PC-3 (cell line): ENCODE results near the gene ZNF524. TPM values are rescaled to one million over a fixed set of nuclear protein-coding genes. Genes with fewer than 3 reads are reported as not detected.
A peak's percentile ranks its signal among the peaks of the same experiment; 100 is the strongest.

Experiments used
- ATAC-seq: fragments of 200-7000 bp; cut with Tn5 transposase; 2 replicates; pipeline ENCODE4 v1.9.1; 2020; ENCODE audit warnings: mild to moderate bottlenecking, moderate library complexity
- BruUV-seq: library from RNA; stranded (reverse); fragments of 400-500 nt; replicated peaks from 2 replicates; lab custom pipeline; 2021; lab: Mats Ljungman, UMichigan
- CTCF ChIA-PET: fragments of 300-600 bp; sonication (Branson Sonifier 250); formaldehyde crosslinking; loops from one replicate; lab custom pipeline; 2022; ENCODE audit warnings: antibody characterized with exemption; lab: Charles Lee
- POLR2A ChIA-PET: fragments of 300-600 bp; sonication (Branson Sonifier 250); formaldehyde crosslinking; loops from one replicate; lab custom pipeline; 2022; ENCODE audit warnings: antibody characterized with exemption; ENCODE audit not compliant: unreplicated experiment; lab: Charles Lee
- DNase-seq: peaks from one replicate; pipeline ENCODE4 v3.0.0-alpha.2; 2015
- H2AFZ ChIP-seq: fragments of 300-600 bp; sonication (generic); 2 replicates; pipeline ENCODE4 v1.6.0; 2016; ENCODE audit warnings: antibody characterized with exemption, low read length
- H3F3A ChIP-seq: fragments of 300-600 bp; sonication (generic); one replicate; pipeline ENCODE4 v1.6.0; 2017; ENCODE audit warnings: antibody characterized with exemption, low read length, control low read depth, mild to moderate bottlenecking; ENCODE audit not compliant: unreplicated experiment
- H3K27ac ChIP-seq: fragments of 300-600 bp; sonication (generic); 2 replicates; pipeline ENCODE4 v1.5.1; 2016; ENCODE audit warnings: mild to moderate bottlenecking, low read length
- H3K27me3 ChIP-seq: fragments of 300-600 bp; sonication (generic); 2 replicates; pipeline ENCODE4 v1.6.1; 2016; ENCODE audit warnings: low read length, mixed read lengths
- H3K36me3 ChIP-seq: fragments of 300-600 bp; sonication (generic); 2 replicates; pipeline ENCODE4 v1.6.1; 2016; ENCODE audit warnings: low read depth, mixed run types, low read length, mixed read lengths
- H3K4me1 ChIP-seq: fragments of 300-600 bp; sonication (generic); 2 replicates; pipeline ENCODE4 v1.5.1; 2016; ENCODE audit warnings: low read length; ENCODE audit not compliant: insufficient read depth
- H3K4me2 ChIP-seq: fragments of 300-600 bp; sonication (generic); 2 replicates; pipeline ENCODE4 v1.6.0; 2016; ENCODE audit warnings: low read length
- H3K4me3 ChIP-seq: fragments of 300-600 bp; sonication (generic); 2 replicates; pipeline ENCODE4 v1.5.1; 2016; ENCODE audit warnings: mild to moderate bottlenecking, low read length, mixed read lengths
- H3K79me2 ChIP-seq: fragments of 300-600 bp; sonication (generic); 2 replicates; pipeline ENCODE4 v1.6.1; 2017; ENCODE audit warnings: low read length, mixed read lengths
- H3K9ac ChIP-seq: fragments of 300-600 bp; sonication (generic); 2 replicates; pipeline ENCODE4 v1.6.0; 2016; ENCODE audit warnings: mild to moderate bottlenecking, low read length
- H3K9me2 ChIP-seq: fragments of 300-600 bp; sonication (generic); replicated peaks from 2 replicates; pipeline ENCODE4 v1.6.1; 2016; ENCODE audit warnings: mixed run types, low read length, mixed read lengths
- H3K9me3 ChIP-seq: fragments of 300-600 bp; sonication (generic); 2 replicates; pipeline ENCODE4 v1.6.1; 2016; ENCODE audit warnings: low read length, mixed read lengths
- H4K20me1 ChIP-seq: fragments of 300-600 bp; sonication (generic); 2 replicates; pipeline ENCODE4 v1.6.1; 2016; ENCODE audit warnings: low read length, mixed read lengths
- EZH2 ChIP-seq: fragments of 300-600 bp; sonication (generic); IDR thresholded peaks from one replicate; pipeline ENCODE4 v1.6.1; 2017; ENCODE audit warnings: antibody characterized with exemption, mild to moderate bottlenecking, low read length; ENCODE audit not compliant: unreplicated experiment
- EZH2phosphoT487 ChIP-seq: fragments of 300-600 bp; sonication (generic); IDR thresholded peaks from 2 replicates; pipeline ENCODE4 v1.6.1; 2018; ENCODE audit warnings: mild to moderate bottlenecking, antibody characterized with exemption, low read length, borderline replicate concordance
- intact Hi-C: fragments of 100-400 bp; cut with micrococcal nuclease; formaldehyde crosslinking; loops from 2 replicates; pipeline ENCODE4 v1.9.0; 2023
- total RNA-seq: library from RNA; depleted of rRNA; stranded (reverse); fragments of >200 nt; gene quantifications from 2 replicates; pipeline ENCODE4 v1.2.3, GENCODE V29; 2014
- TF ChIP-seq, protein P1 (sequence below): fragments of 300-600 bp; sonication (generic); conservative IDR thresholded peaks from 2 replicates; pipeline ENCODE4 v1.5.1; 2017; ENCODE audit warnings: antibody characterized with exemption, low read depth, mild to moderate bottlenecking, low read length

The ZNF524 gene
- total RNA-seq, 1 experiment from 2014 or later: 27.7 TPM

DNA sequence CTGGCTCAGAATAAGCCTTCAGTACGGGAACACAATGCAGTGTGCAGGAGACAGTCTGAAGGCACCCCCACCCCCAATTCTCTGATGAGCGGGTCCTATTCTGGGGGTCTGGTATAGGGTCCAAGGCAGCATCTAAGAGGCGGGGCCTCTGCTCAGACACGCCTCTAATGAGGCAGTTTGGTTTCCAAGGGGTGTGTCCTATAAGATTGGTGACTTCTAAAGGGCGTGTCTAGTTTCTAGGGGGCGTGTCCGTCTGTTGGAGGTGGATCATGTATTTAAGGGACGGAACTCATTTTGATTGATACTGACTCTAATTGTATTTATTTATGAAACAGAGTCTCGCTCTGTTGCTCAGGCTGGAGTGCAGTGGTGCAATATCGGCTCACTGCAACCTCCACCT lies 9.5 kb upstream of the ZNF524 start:
- H3K9me3 ChIP-seq: no peaks in the 10 kb centered on the region
- BruUV-seq: no TSS peak
- intact Hi-C loops: no loop called here
- H3K27me3 ChIP-seq: no peaks in the 10 kb centered on the region
- ATAC-seq (no peak), DNase-seq (peak; percentile 58)
- POLR2A ChIA-PET: no interaction called here
- H3K4me1 ChIP-seq: peaks cover 10% of the 10 kb centered on the region
- H4K20me1 ChIP-seq: no peaks in the 10 kb centered on the region
- no peaks in the 10 kb centered on the region for H3K9me2 ChIP-seq
- H3K9ac ChIP-seq: no peak overlapping the region
- CTCF ChIA-PET: no interaction called here
- no peak overlapping the region for H2AFZ ChIP-seq
- H3K4me2 ChIP-seq: no peak overlapping the region
- no peak overlapping the region for H3K4me3 ChIP-seq
- H3K36me3 ChIP-seq: peaks cover 4% of the 10 kb centered on the region; the same call in 1 of the 2 replicates
- H3K27ac ChIP-seq: no peak overlapping the region
- H3F3A ChIP-seq: no peaks in the 10 kb centered on the region
- no peaks in the 10 kb centered on the region for H3K79me2 ChIP-seq
- TF ChIP-seq, protein P1, sequence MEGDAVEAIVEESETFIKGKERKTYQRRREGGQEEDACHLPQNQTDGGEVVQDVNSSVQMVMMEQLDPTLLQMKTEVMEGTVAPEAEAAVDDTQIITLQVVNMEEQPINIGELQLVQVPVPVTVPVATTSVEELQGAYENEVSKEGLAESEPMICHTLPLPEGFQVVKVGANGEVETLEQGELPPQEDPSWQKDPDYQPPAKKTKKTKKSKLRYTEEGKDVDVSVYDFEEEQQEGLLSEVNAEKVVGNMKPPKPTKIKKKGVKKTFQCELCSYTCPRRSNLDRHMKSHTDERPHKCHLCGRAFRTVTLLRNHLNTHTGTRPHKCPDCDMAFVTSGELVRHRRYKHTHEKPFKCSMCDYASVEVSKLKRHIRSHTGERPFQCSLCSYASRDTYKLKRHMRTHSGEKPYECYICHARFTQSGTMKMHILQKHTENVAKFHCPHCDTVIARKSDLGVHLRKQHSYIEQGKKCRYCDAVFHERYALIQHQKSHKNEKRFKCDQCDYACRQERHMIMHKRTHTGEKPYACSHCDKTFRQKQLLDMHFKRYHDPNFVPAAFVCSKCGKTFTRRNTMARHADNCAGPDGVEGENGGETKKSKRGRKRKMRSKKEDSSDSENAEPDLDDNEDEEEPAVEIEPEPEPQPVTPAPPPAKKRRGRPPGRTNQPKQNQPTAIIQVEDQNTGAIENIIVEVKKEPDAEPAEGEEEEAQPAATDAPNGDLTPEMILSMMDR: no peak
- TF ChIP-seq EZH2phosphoT487 (no peak), EZH2 (no peak)

DNA sequence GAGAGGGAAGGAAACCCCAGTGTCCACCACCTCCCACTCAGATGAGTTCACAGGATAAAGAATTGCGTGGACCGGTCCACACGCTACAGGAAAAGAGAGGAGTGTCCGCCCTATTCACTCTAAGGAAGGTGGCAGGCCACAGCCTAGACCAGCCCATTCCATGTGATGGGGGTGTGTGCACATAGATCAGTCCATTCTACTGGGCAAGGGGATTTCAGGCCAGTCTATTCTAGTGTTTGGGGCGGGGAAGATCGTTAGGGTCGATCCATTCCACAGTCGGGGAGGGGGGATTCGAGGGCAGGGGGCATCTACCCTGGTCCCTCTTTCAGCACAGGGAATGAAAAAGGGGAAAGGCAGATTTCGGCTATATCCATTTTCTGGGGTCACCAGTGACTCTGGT lies 8.5 kb upstream of the ZNF524 start:
- H3K36me3 ChIP-seq: peaks cover 4% of the 10 kb centered on the region; the same call in 1 of the 2 replicates
- H3K9me2 ChIP-seq: no peaks in the 10 kb centered on the region
- TF ChIP-seq EZH2: no peak
- TF ChIP-seq, protein P1: no peak
- no peak for TF ChIP-seq EZH2phosphoT487
- H3F3A ChIP-seq: no peaks in the 10 kb centered on the region
- no peaks in the 10 kb centered on the region for H3K9me3 ChIP-seq
- H3K27me3 ChIP-seq: no peaks in the 10 kb centered on the region
- H3K4me1 ChIP-seq: peaks cover 6% of the 10 kb centered on the region
- no peaks in the 10 kb centered on the region for H3K79me2 ChIP-seq
- BruUV-seq: TSS peak; percentile 25
- no peak overlapping the region for H3K4me2 ChIP-seq
- no peak overlapping the region for H3K27ac ChIP-seq
- H3K4me3 ChIP-seq: no peak overlapping the region
- ChIA-PET CTCF (no interaction called here), POLR2A (no interaction called here)
- DNase-seq (no peak), ATAC-seq (no peak)
- intact Hi-C loops: no loop called here
- H3K9ac ChIP-seq: no peak overlapping the region
- no peaks in the 10 kb centered on the region for H4K20me1 ChIP-seq
- no peak overlapping the region for H2AFZ ChIP-seq

DNA sequence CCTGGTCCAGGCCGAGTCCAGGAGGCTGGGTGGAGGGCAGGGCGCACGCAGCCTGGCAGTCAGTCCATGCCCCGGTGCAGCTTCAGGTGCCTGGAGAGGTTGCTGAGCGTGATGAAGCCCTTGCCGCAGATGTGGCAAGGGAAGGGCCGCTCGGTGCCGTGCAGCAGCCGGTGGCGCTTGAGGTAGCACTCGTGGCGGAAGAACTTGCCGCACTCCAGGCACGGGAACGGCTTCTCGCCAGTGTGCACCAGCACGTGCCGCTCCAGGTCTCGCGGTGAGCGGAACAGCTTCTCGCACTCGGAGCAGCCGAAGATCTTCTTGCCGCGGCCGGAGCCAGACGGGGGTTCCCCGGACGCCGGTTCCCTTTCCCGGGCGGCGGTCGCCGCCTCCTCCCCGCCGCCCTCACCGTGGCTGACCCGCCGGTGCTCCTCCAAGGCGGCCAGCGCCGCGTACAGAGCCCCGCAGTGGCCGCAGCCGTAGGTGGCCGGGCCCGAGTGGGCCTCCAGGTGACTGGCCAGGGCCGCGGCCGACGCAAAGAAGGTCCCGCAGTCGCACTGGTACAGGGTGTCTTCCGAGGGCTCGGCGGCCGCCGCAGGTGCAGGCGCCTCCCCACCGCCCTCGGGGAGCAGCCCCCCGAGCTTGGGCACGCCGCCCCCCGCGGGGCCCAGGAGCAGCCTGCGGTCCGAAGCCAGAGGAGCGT lies 7.5 kb upstream of the ZNF524 start:
- ATAC-seq (no peak), DNase-seq (no peak)
- no peak overlapping the region for H2AFZ ChIP-seq
- no peaks in the 10 kb centered on the region for H3K9me3 ChIP-seq
- H3K79me2 ChIP-seq: no peaks in the 10 kb centered on the region
- H3K9me2 ChIP-seq: no peaks in the 10 kb centered on the region
- no peak overlapping the region for H3K4me2 ChIP-seq
- BruUV-seq: no TSS peak
- peaks cover 4% of the 10 kb centered on the region; the same call in 1 of the 2 replicates for H3K36me3 ChIP-seq
- H3K27me3 ChIP-seq: no peaks in the 10 kb centered on the region
- TF ChIP-seq, protein P1: no peak
- TF ChIP-seq EZH2phosphoT487 (no peak), EZH2 (no peak)
- H3K27ac ChIP-seq: no peak overlapping the region
- no peaks in the 10 kb centered on the region for H3K4me1 ChIP-seq
- POLR2A ChIA-PET: no interaction called here
- H4K20me1 ChIP-seq: no peaks in the 10 kb centered on the region
- no peaks in the 10 kb centered on the region for H3F3A ChIP-seq
- CTCF ChIA-PET: no interaction called here
- no peak overlapping the region for H3K9ac ChIP-seq
- intact Hi-C loops: no loop called here
- H3K4me3 ChIP-seq: no peak overlapping the region
